ENCODE results near the gene CABLES2.
A peak's percentile ranks its signal among the peaks of the same experiment; 100 is the strongest.

Gene CABLES2

GRCh38 chr20:62409086-62409853 is 2.2 kb upstream of the CABLES2 start:
- H3K36me3 ChIP-seq (replicated peaks; ENCODE audit: low read depth, low read length): no peaks in the 10 kb centered on the region
- no peaks in the 10 kb centered on the region for H3K27me3 ChIP-seq (ENCODE audit: low read depth, low read length)
- 0 out of 2 replicates have a peak overlapping the region, but pooled peaks have one; percentile 22 for H3K9ac ChIP-seq (ENCODE audit: low read length)
- H3K27ac ChIP-seq (ENCODE audit: low read length): no peak overlapping the region
- peaks cover 27% of the 10 kb centered on the region for H3K79me2 ChIP-seq (ENCODE audit: low read length)
- peaks cover 34% of the 10 kb centered on the region for H3K4me1 ChIP-seq (ENCODE audit: low read length)
- H4K20me1 ChIP-seq (ENCODE audit: insufficient read depth, low read length): peaks cover 9% of the 10 kb centered on the region; the same call in 1 of the 2 replicates
- no peaks in the 10 kb centered on the region for H3K9me3 ChIP-seq (ENCODE audit: insufficient read depth, low read length)
- TF ChIP-seq EZH2phosphoT487 (IDR thresholded peaks at IDR 0.05; ENCODE audit: low read depth) (no peak), CTCF (IDR thresholded peaks at IDR 0.05; ENCODE audit: low read depth, low read length) (no peak)
- no peak overlapping the region for H2AFZ ChIP-seq (ENCODE audit: low read depth, low read length)
- H3K4me3 ChIP-seq (ENCODE audit: low read length): peak overlapping the region; percentile 66
- H3K4me2 ChIP-seq (ENCODE audit: low read length): peak overlapping the region; percentile 81

GRCh38 chr20:62408640-62409039 is 1.6 kb upstream of the CABLES2 start:
- Histone ChIP-seq H3K4me2 (ENCODE audit: low read length) (no peak overlapping the region), H3K4me1 (ENCODE audit: low read length) (peaks cover 34% of the 10 kb centered on the region), H3K9ac (ENCODE audit: low read length) (no peak overlapping the region)

GRCh38 chr20:62408055-62408454 is 970 bp upstream of the CABLES2 start:
- TF ChIP-seq EZH2phosphoT487 (IDR thresholded peaks at IDR 0.05; ENCODE audit: low read depth) (no peak), CTCF (IDR thresholded peaks at IDR 0.05; ENCODE audit: low read depth, low read length) (no peak)
- Histone ChIP-seq H3K4me3 (ENCODE audit: low read length) (peak overlapping the region; percentile 83), H3K9ac (ENCODE audit: low read length) (peak overlapping the region; percentile 79), H3K27ac (ENCODE audit: low read length) (no peak overlapping the region), H3K4me2 (ENCODE audit: low read length) (peak overlapping the region; percentile 85), H3K4me1 (ENCODE audit: low read length) (peaks cover 34% of the 10 kb centered on the region), H2AFZ (ENCODE audit: low read depth, low read length) (no peak overlapping the region), H4K20me1 (ENCODE audit: insufficient read depth, low read length) (peaks cover 12% of the 10 kb centered on the region; the same call in 1 of the 2 replicates), H3K9me3 (ENCODE audit: insufficient read depth, low read length) (no peaks in the 10 kb centered on the region), H3K79me2 (ENCODE audit: low read length) (peaks cover 31% of the 10 kb centered on the region), H3K36me3 (replicated peaks; ENCODE audit: low read depth, low read length) (no peaks in the 10 kb centered on the region), H3K27me3 (ENCODE audit: low read depth, low read length) (no peaks in the 10 kb centered on the region)

More at GRCh38 chr20:62408640-62409039, 1.6 kb upstream of the CABLES2 start:
- TF ChIP-seq EZH2phosphoT487 (IDR thresholded peaks at IDR 0.05; ENCODE audit: low read depth) (no peak), CTCF (IDR thresholded peaks at IDR 0.05; ENCODE audit: low read depth, low read length) (no peak)
- Histone ChIP-seq H2AFZ (ENCODE audit: low read depth, low read length) (no peak overlapping the region), H3K4me3 (ENCODE audit: low read length) (no peak overlapping the region), H4K20me1 (ENCODE audit: insufficient read depth, low read length) (peaks cover 12% of the 10 kb centered on the region; the same call in 1 of the 2 replicates), H3K27ac (ENCODE audit: low read length) (no peak overlapping the region), H3K9me3 (ENCODE audit: insufficient read depth, low read length) (no peaks in the 10 kb centered on the region), H3K79me2 (ENCODE audit: low read length) (peaks cover 31% of the 10 kb centered on the region), H3K27me3 (ENCODE audit: low read depth, low read length) (no peaks in the 10 kb centered on the region), H3K36me3 (replicated peaks; ENCODE audit: low read depth, low read length) (no peaks in the 10 kb centered on the region)

- Histone ChIP-seq H3K36me3 (replicated peaks; ENCODE audit: low read depth, low read length) (no peaks in the 10 kb centered on the region), H3K4me2 (ENCODE audit: low read length) (peak overlapping the region; percentile 94), H3K79me2 (ENCODE audit: low read length) (peaks cover 31% of the 10 kb centered on the region), H3K4me1 (ENCODE audit: low read length) (peaks cover 34% of the 10 kb centered on the region), H4K20me1 (ENCODE audit: insufficient read depth, low read length) (peaks cover 12% of the 10 kb centered on the region; the same call in 1 of the 2 replicates), H3K27ac (ENCODE audit: low read length) (no peak overlapping the region), H3K27me3 (ENCODE audit: low read depth, low read length) (no peaks in the 10 kb centered on the region), H3K9ac (ENCODE audit: low read length) (peak overlapping the region; percentile 94), H3K9me3 (ENCODE audit: insufficient read depth, low read length) (no peaks in the 10 kb centered on the region), H3K4me3 (ENCODE audit: low read length) (peak overlapping the region; percentile 99), H2AFZ (ENCODE audit: low read depth, low read length) (no peak overlapping the region)
- TF ChIP-seq CTCF (IDR thresholded peaks at IDR 0.05; ENCODE audit: low read depth, low read length) (no peak), EZH2phosphoT487 (IDR thresholded peaks at IDR 0.05; ENCODE audit: low read depth) (no peak)
These were observed 379 bp downstream of the CABLES2 start for GRCh38 chr20:62406635-62407176.
